ENCODE results near the gene HSD3B7.
A peak's percentile ranks its signal among the peaks of the same experiment; 100 is the strongest.

The HSD3B7 gene

DNA sequence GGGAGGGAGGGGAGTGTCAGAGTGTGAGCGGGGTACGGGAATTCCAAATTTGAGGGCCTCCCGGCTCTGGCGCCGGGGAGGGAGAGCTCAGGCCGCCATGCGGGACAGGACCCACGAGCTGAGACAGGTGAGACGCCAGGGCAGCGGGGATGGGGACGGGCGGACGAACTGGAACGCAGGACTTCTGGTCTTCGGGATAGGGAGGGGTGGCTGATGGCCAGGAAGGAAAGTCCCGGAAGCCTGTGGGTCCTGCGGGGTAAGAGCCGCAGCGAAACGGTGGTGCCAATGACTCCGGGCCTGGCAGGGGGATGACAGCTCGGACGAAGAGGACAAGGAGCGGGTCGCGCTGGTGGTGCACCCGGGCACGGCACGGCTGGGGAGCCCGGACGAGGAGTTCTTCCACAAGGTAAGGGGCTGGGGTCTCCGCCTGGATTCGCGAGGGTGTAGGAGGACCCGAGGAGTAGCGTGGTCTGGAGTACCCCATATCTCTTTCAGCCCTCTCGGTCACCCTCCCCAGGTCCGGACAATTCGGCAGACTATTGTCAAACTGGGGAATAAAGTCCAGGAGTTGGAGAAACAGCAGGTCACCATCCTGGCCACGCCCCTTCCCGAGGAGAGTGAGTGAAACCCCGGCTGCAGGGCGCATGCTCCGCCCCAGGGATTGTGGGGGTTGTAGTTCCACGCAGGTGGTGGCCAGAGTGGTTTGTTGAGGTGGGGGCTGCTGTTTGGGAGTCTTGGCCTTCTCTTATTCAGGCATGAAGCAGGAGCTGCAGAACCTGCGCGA lies 48.9 kb downstream of the HSD3B7 start:
- H3K4me3 ChIP-seq (replicated peaks; ENCODE audit: low read depth, low read length) = peak overlapping the region; percentile 81
- peak; percentile 39 for DNase-seq (ENCODE audit: extremely low read depth, low read depth)
- TF ChIP-seq, protein P1, sequence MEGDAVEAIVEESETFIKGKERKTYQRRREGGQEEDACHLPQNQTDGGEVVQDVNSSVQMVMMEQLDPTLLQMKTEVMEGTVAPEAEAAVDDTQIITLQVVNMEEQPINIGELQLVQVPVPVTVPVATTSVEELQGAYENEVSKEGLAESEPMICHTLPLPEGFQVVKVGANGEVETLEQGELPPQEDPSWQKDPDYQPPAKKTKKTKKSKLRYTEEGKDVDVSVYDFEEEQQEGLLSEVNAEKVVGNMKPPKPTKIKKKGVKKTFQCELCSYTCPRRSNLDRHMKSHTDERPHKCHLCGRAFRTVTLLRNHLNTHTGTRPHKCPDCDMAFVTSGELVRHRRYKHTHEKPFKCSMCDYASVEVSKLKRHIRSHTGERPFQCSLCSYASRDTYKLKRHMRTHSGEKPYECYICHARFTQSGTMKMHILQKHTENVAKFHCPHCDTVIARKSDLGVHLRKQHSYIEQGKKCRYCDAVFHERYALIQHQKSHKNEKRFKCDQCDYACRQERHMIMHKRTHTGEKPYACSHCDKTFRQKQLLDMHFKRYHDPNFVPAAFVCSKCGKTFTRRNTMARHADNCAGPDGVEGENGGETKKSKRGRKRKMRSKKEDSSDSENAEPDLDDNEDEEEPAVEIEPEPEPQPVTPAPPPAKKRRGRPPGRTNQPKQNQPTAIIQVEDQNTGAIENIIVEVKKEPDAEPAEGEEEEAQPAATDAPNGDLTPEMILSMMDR (IDR thresholded peaks at IDR 0.05; ENCODE audit: low read depth, low read length, missing control alignments) = no peak

DNA sequence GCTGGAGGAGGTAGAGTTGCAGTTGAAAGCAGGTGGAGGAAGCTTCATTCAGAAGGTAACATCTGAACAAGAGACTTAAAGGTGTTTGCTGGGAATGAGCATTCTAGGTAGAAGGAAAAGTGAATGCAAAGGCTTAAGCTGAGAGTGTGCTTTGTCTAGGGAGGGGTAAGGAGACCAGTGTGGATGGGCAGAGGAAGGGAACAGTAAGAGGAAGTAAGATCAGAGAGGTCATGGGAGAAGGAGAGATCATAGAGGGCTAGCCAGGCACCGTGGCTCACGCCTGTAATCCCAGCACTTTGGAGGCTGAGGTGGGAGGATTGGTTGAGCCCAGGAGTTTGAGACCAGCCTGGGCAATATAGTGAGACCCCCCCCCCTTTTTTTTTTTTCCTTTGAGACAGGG lies 51.7 kb downstream of the HSD3B7 start:
- H3K4me3 ChIP-seq (replicated peaks; ENCODE audit: low read depth, low read length) = no peak overlapping the region
- TF ChIP-seq, protein P1 (IDR thresholded peaks at IDR 0.05; ENCODE audit: low read depth, low read length, missing control alignments) = no peak
- no peak for DNase-seq (ENCODE audit: extremely low read depth, low read depth)

Data from HFF-Myc (cell line).